SK-N-MC (cell line): ENCODE results near the gene RICTOR.

Experiments
- EZH2 ChIP-seq: fragments of 200-600 bp; sonication (generic); IDR thresholded peaks from one replicate; pipeline ENCODE4 v1.6.1; 2017; ENCODE audit warnings: antibody characterized with exemption
- FOXP2 ChIP-seq: optimal IDR thresholded peaks from 2 replicates; pipeline ENCODE3; 2011; ENCODE audit warnings: mild to moderate bottlenecking, moderate library complexity; ENCODE audit not compliant: insufficient read depth; ENCODE audit errors: extremely low read length, control extremely low read depth
- POLR2AphosphoS5 ChIP-seq: IDR thresholded peaks from 2 replicates; pipeline ENCODE4 v1.6.1; 2012; ENCODE audit warnings: mild to moderate bottlenecking, low read depth, low read length, borderline replicate concordance

DNA sequence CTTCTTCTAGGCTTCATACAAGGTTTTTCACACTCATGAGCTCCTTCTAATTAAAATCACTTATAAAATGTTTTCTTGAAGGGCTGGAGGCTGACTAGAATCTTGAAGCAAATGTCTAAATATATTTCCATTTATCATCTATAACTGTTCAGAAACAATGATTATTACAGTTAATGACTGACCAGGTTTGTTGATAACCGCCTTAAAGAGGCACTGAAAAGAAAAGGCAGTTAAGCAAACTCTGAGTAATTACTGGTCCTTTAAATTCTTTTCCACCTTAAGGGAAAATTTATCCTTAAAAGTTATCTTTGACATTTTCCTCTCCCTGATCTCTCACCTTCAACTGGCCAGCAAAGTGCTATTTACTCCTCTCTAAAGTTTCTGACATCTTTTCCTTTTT lies 43.2 kb downstream of the RICTOR start:
- no peak for TF ChIP-seq POLR2AphosphoS5
- no peak for TF ChIP-seq EZH2
- no peak for TF ChIP-seq FOXP2
